Prostate gland (tissue), 2 donors: ENCODE results near the gene ZNF575. TPM values are rescaled to one million over a fixed set of nuclear protein-coding genes. Genes with fewer than 3 reads are reported as not detected.

Experiments used
- DNase-seq: peaks from one replicate; pipeline ENCODE4 v3.0.0-alpha.2; 2019; ENCODE audit warnings: low spot score
- H3K27ac ChIP-seq, 2 donors: fragments of 200-600 bp; sonication (generic); 2 replicates each; pipeline ENCODE4 v1.5.1; 2017 to 2019
- H3K27me3 ChIP-seq: fragments of 200-600 bp; sonication (generic); replicated peaks from 2 replicates; pipeline ENCODE4 v1.5.1; 2019; ENCODE audit not compliant: insufficient read depth
- H3K36me3 ChIP-seq, 2 donors: fragments of 200-600 bp; sonication (generic); 1 replicate in 1 of 2; 2 replicates in 1 of 2; pipeline versions ENCODE4 v1.5.1 to v1.8.1; 2017 to 2019
- H3K4me1 ChIP-seq: fragments of 200-600 bp; sonication (generic); replicated peaks from 2 replicates; pipeline ENCODE4 v1.5.1; 2019
- H3K4me3 ChIP-seq, 2 donors: fragments of 200-600 bp; sonication (generic); 2 replicates each; pipeline ENCODE4 v1.5.1; 2017 to 2019
- H3K9me3 ChIP-seq: fragments of 200-600 bp; sonication (generic); 2 replicates; pipeline ENCODE4 v1.5.1; 2017
- POLR2A ChIP-seq: fragments of 450-650 bp; IDR thresholded peaks from one replicate; pipeline ENCODE4 v1.6.1; 2016; ENCODE audit warnings: antibody characterized with exemption, mild to moderate bottlenecking
- POLR2AphosphoS5 ChIP-seq: sonication (generic); formaldehyde crosslinking; IDR thresholded peaks from one replicate; pipeline ENCODE4 v1.6.1; 2017; ENCODE audit warnings: antibody characterized with exemption
- WGBS: methylation state at CpG from one replicate; pipeline ENCODE4 v1.1.5; 2018; 5-methylcytosine and 5-hydroxymethylcytosine counted together
- intact Hi-C: fragments of 100-400 bp; cut with DNase I; formaldehyde crosslinking; loops from one replicate; pipeline ENCODE4 v1.14.2; 2022
- total RNA-seq, 2 donors: library from RNA; depleted of rRNA; stranded (reverse); fragments of >200 nt; gene quantifications; one replicate each; pipeline ENCODE4 v1.1.0, GENCODE V29; 2016
- TF ChIP-seq, protein P1 (sequence below), 4 experiments: fragments of 200-600 bp in 2 of 4; fragments of 450-650 bp in 2 of 4; sonication (generic) in 2 of 4; IDR thresholded peaks; 1 replicate in 3 of 4; 2 replicates in 1 of 4; pipeline ENCODE4 v1.5.1; 2016 to 2019; ENCODE audit warnings: antibody characterized with exemption in 4 of 4, mild to moderate bottlenecking in 2 of 4, moderate library complexity in 2 of 4

ZNF575 gene
- total RNA-seq, 2 donors from 2014 or later, result 2.0 TPM; not detected in 1

DNA sequence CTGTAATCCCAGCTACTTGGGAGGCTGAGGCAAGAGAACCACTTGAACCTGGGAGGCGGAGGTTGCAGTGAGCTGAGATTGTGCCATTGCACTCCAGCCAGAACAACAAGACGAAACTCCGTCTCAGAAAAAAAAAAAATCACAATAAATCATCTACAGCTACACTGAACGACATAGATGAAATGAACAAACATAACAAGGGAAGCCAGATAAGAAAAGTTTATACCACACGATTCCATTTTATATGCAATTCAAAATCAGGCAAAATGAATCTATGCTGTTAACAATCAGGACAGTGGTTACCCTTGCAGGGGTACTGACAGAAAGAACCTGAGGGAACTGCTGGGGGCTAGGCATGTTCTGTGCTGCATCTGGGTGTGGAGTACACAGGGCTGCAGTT is 36.7 kb downstream of the ZNF575 start:
- Histone ChIP-seq H3K27ac (no peak overlapping the region), H3K27me3 (no peaks in the 10 kb centered on the region), H3K36me3 (no peaks in the 10 kb centered on the region), H3K9me3 (no peaks in the 10 kb centered on the region), H3K4me3 (no peak overlapping the region), H3K4me1 (no peaks in the 10 kb centered on the region)
- intact Hi-C loops, result no loop called here
- no peak for TF ChIP-seq POLR2A
- TF ChIP-seq, protein P1, sequence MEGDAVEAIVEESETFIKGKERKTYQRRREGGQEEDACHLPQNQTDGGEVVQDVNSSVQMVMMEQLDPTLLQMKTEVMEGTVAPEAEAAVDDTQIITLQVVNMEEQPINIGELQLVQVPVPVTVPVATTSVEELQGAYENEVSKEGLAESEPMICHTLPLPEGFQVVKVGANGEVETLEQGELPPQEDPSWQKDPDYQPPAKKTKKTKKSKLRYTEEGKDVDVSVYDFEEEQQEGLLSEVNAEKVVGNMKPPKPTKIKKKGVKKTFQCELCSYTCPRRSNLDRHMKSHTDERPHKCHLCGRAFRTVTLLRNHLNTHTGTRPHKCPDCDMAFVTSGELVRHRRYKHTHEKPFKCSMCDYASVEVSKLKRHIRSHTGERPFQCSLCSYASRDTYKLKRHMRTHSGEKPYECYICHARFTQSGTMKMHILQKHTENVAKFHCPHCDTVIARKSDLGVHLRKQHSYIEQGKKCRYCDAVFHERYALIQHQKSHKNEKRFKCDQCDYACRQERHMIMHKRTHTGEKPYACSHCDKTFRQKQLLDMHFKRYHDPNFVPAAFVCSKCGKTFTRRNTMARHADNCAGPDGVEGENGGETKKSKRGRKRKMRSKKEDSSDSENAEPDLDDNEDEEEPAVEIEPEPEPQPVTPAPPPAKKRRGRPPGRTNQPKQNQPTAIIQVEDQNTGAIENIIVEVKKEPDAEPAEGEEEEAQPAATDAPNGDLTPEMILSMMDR (IDR thresholded peaks at IDR 0.05), result no peak
- TF ChIP-seq POLR2AphosphoS5, result no peak
- DNase-seq, result no peak
- whole genome bisulfite sequencing, result 82% methylated on average over 5 of the region's 5 CpGs

DNA sequence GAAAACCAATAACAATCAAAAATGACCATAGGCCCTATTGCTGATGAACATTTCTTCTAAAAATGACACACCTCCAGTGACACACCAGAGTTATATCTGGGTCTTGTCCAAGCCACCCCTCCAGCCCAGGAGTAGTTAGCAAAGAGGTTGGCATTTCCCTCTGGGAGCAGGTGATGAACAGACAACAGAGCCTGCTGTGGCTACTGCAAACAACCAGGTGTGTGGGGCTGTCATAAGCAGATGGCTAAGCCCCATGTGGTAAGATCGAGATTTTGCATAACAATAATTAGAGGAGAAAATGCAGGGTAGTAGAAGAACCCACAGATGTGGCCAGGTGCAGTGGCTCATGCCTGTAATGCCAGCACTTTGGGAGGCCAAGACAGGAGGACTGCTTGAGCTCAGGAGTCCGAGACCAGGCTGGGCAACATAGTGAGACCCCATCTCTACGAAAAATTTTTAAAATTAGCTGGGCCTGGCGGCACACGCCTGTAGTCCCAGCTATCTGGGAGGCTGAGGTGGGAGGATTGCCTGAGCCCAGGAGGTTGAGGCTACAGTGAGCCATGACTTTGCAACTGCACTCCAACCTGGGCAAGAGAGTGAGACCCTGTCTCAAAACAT is 37.3 kb downstream of the ZNF575 start:
- Histone ChIP-seq H3K36me3 (no peaks in the 10 kb centered on the region), H3K4me3 (no peak overlapping the region), H3K27me3 (no peaks in the 10 kb centered on the region), H3K27ac (no peak overlapping the region), H3K4me1 (no peaks in the 10 kb centered on the region), H3K9me3 (no peaks in the 10 kb centered on the region)
- intact Hi-C loops, result no loop called here
- no peak for DNase-seq
- WGBS, result 89% methylated on average over 5 of the region's 5 CpGs
- no peak for TF ChIP-seq POLR2A
- TF ChIP-seq POLR2AphosphoS5, result no peak
- TF ChIP-seq, protein P1 (IDR thresholded peaks at IDR 0.05), result no peak

DNA sequence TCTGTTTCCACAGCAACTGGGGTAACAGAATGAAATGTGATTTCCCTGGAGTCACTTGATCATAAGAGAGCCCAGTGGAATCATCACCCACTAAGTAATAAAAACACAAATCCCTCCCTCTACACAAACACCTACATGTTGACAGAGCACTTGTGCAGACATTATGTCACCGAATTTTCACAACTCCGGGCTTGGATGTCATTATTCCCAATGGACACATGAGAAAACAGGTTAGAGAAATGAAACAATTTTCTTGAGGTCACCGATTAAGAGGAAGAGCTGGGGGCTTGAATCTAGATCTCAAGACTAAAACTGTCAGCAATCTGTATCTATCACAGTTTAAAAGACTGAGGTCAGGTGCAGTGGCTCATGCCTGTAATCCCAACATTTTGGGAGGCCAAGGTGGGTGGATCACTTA is 39.2 kb downstream of the ZNF575 start:
- H3K27me3 ChIP-seq, result no peaks in the 10 kb centered on the region
- no peak for TF ChIP-seq POLR2AphosphoS5
- TF ChIP-seq, protein P1 (IDR thresholded peaks at IDR 0.05), result no peak
- H3K36me3 ChIP-seq, result no peaks in the 10 kb centered on the region
- H3K9me3 ChIP-seq, result no peaks in the 10 kb centered on the region
- WGBS, result 52% methylated on average over 3 of the region's 3 CpGs
- no peak for DNase-seq
- H3K4me3 ChIP-seq, result no peak overlapping the region
- intact Hi-C loops, result no loop called here
- H3K4me1 ChIP-seq, result no peaks in the 10 kb centered on the region
- no peak overlapping the region for H3K27ac ChIP-seq

DNA sequence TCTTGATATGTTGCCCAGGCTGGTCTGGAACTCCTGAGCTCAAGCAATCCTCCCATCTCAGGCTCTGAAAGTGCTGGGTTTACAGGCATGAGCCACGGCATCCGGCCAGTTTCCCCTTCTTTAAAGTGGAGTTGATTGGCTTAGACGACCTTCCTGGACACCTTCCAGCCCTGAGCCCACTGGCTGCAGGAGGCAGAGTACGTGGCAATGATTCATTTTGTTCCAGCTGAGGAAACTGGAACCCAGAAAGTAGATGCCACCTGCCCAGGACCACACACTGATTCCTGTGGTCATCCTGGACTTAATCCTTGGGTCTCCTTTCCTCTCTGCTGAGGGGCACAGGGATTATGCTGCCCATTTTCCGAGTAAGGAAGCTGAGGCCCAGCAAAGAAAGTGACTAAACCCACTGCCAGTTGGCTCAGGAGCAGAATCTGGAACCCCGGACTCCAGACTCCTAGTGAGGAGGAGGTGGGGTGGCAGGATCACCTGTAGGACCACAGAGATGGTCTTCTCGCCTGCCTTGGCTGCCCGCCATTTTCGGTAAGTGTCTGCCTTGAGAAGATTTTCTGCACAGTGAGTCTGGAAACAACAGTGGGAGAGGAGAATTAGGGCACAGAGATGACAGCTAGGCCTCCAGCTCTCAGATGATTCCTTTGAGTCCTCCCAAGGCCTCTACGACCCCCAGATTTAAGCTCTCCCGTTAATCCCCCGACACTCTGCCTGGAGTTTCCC is 41.6 kb downstream of the ZNF575 start:
- Histone ChIP-seq H3K27me3 (no peaks in the 10 kb centered on the region), H3K36me3 (no peaks in the 10 kb centered on the region), H3K4me1 (no peaks in the 10 kb centered on the region), H3K27ac (peak overlapping the region; percentile 75 to 77), H3K4me3 (peak overlapping the region; percentile 65 to 71), H3K9me3 (no peaks in the 10 kb centered on the region)
- TF ChIP-seq, protein P1 (IDR thresholded peaks at IDR 0.05), result no peak
- TF ChIP-seq POLR2A (no peak), POLR2AphosphoS5 (no peak)
- intact Hi-C loops, result loop anchor here (1.0 to 5.0 kb wide), 2 partner anchors 22 to 37 kb away; partner anchors contain the start of genes IRGQ and ZNF576
- WGBS, result 22% methylated on average over 12 of the region's 12 CpGs
- no peak for DNase-seq
